NOMO-1 (cell line): ENCODE results near the gene ARRB2.
"Not testable (repeated sequence)": the region's sequence is repeated elsewhere in the genome, so short reads cannot be mapped to it uniquely, and the experiment has no call there.

Experiments
- DNase-seq, 2 experiments: peaks; one replicate each; lab custom pipeline; 2025; ENCODE audit not compliant: unreplicated experiment in 2 of 2; lab: John Stamatoyannopoulos, UW

The ARRB2 gene

DNA sequence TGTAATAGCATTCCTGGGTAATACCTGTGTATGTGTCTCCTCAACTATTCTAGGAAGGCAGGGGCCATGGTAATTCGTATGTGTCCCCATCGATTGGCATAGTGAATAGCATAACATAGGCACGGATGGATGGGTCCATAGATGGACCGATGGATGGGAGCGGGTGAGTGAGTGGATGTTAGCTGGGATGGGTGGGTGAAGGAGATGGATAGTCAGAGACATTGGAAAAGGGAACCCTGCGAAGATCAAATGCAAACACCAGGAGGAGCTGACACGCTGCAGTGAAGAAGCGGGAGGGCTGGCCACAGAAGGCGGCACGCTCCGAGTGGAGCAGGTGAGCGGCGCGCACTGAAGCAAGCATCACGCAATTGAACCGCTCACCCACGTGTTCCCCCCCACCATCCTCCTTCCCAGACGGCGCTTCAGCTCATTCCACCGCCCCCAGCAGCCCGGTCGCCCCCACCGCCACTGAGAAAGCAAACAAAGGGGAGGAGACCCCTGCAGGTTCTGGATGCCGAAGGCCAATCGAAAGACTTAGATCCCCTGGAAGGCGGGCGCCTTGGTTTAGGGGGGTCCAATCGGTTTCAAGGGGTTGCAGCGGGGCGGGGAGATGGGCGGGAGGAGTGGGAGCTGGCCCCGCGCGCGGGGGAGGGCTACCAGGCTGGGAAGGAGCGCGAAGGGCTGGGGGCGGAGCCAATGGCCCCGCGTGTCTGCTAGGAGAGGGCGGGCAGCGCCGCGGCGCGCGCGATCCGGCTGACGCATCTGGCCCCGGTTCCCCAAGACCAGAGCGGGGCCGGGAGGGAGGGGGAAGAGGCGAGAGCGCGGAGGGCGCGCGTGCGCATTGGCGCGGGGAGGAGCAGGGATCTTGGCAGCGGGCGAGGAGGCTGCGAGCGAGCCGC is at the start of gene ARRB2:
ARRB2 (plus strand) TSS at position 839 of the 899 bp plus-strand sequence. CDS start 90 bp downstream, outside the sequence.
- peak; percentile 95 for DNase-seq

GRCh38 chr17:4663711-4664110 is 46.7 kb upstream of the ARRB2 start:
- DNase-seq: no peak

GRCh38 chr17:4664230-4664629 is 46.2 kb upstream of the ARRB2 start:
- no peak for DNase-seq

- no peak for DNase-seq
Observed at GRCh38 chr17:4665027-4665426, 45.4 kb upstream of the ARRB2 start.

- no peak for DNase-seq
Observed at GRCh38 chr17:4666296-4666695, 44.1 kb upstream of the ARRB2 start.

GRCh38 chr17:4667166-4667565 is 43.3 kb upstream of the ARRB2 start:
- no peak for DNase-seq

DNA sequence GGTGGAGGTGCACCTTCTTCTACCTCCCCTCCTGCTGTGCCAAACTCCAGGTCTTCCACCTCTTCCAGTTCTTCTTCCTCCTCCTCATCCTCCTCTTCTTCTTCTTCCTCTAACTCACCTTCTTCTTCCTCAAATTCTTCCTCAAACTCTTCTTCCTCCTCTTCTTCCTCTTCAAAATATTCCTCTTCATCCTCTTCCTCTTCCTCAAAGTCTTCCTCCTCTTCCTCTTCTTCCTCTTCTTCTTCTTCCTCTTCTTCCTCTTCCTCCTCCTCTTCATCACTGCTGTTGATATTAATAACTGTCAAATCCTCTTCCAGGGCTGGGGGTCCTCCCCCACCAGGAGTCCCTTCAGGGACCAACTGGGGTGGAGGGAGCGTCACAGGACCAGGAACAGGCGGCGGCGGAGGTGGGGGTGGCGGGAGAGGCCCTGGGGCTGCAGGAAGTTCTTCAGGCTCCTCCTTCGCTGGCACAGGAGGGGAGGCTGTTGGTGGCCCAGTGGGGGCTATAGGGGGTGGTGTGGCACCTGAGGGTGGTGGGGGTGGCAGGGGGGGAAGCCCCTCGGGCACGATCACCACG is 38.3 kb upstream of the ARRB2 start:
- no peak for DNase-seq

DNA sequence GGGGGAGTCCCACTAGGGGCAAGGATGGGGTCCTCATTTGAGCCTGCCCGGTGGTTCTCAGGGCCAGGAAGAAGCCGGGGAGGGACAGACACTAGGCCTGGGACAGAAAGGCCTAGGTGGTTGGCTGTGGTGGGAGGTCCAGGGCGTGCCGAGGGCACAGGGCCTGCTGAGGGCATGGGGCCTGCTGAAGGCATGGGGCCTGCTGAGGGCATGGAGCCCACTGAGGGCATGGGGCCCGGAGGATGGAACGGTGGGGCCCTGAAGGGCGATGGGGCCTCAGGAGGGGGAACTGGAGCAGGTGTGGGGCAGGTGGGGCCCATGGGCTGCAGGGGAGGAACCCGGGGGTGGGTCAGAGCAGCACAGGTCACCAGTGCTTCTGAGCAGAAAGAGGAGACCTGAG is 37.7 kb upstream of the ARRB2 start:
- DNase-seq: no peak

DNA sequence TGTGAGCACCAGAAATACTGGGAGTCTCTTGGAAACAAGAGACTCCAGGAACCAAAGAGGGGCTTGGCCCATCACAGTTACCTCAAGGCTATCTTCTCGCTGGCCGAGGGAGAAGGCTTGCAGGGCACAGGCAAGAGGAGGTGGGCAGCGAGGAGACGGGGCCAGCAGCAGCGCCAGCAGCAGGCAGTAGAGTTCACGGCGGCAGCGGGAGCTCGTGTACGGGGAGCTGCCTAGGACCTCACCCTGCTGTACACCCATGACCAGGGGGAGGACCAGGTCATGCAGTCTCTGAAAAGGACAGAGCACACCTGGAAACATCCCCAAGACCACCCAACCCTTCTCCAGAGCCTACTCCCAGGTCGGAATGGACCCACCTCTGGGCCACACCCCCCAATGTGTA is 37.3 kb upstream of the ARRB2 start:
- no peak for DNase-seq

DNA sequence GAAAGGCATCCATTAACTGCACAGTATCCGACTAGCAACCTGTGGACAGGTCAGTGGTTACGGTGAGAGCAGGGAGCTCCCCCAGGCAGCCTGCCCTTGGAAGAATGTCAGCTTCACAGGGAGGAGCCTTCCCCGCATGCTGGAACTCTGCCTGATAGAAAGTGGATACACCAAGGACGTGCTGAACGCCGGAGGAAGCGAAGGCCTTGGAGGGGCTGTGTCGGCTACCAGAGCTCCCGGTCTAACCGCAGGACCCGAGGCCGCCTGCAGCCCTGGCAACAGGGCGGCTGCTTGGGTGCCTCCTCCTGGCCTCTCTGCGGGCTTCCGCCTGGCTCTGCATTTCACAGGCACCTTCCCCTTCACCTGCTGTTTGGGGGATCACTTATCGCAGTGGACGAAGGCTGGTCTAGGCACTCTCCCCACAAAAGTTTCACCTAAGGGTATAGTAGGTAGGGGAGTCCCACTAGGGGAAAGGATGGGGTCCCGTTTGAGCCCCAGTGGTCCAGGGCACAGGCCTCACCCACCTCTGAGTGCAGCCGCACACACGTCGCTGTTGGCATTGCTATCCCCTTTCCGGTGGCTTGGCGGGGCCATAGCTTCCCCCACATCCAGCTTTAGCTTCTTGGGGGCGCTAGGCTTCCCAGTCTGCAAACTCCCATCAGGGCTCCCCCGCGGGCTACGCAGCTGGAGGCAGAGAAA is 36.3 kb upstream of the ARRB2 start:
- DNase-seq: no peak

- no peak for DNase-seq
Observed at GRCh38 chr17:4674685-4674998, 35.8 kb upstream of the ARRB2 start.

- no peak for DNase-seq
Observed at GRCh38 chr17:4675791-4676190, 34.6 kb upstream of the ARRB2 start.

- no peak for DNase-seq
Observed at GRCh38 chr17:4676791-4677190, 33.6 kb upstream of the ARRB2 start.

DNA sequence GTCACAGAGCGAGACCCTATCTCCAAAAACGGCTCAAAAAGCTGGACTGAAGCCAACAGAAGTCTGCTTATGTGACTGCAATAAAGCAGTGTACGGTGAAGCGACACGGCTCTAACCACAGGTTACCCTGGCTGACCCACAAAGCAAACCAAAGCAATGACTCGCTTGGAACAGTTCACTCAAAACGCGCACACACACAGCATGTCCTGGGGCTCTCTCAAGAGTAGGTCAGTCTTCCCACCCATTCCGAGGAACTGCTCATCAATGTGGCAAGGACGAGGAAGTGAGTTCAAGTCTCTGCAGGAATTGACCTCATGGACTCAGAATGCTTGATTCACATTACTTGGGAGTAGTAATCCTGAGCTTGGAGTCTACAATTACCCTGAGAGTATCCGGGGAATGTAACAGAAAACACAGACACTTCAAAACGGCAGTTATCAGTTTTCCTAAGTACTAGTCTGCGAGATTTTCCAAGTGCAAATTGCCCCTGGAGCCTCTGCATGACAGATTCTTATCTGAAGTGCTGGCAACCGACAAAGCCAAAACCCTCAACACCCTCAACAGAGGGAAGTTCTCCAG is 31.9 kb upstream of the ARRB2 start:
- no peak for DNase-seq

GRCh38 chr17:4679658-4680057 is 30.8 kb upstream of the ARRB2 start:
- DNase-seq: no peak

DNA sequence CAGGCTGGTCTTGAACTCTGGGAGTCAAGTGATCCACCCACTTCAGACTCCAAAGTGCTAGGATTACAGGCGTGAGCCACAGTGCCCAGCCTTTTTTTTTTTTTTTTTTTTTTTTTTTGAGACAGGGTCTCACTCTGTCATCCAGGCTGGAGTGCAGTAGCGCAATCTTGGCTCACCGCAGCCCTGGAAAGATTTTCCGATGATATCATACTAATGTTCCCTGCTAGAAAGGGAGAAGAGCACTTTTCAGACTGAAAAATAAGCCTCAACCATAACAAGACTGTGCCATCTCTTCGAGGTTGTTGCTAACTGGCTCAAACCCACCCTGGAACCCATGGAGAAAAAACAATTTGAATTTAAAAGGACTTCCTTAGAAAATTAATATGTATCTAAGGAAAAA is 26.7 kb upstream of the ARRB2 start:
- not testable (repeated sequence) for DNase-seq

GRCh38 chr17:4689872-4690271 is 20.6 kb upstream of the ARRB2 start:
- not testable (repeated sequence) for DNase-seq

DNA sequence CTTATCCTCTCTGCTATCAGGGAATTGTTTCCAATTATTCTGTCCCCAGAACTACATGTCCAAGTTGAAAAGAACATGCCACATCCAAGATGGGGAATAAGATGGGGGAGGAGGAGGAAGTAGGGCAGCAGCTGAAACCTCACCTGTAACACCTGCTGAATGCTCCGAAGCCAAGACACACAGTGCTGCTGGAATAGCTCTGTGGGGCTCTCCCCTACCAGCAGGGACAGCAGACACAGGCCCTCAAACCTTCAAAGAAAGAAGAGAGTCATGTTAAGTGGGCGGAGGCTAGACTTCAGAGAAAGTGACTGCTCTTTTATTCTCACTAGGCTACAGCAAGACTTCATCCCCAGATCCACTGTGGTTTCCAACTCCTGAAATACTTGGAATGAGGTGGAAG is 19.7 kb upstream of the ARRB2 start:
- DNase-seq: no peak

- no peak for DNase-seq
Observed at GRCh38 chr17:4691686-4692085, 18.7 kb upstream of the ARRB2 start.

DNA sequence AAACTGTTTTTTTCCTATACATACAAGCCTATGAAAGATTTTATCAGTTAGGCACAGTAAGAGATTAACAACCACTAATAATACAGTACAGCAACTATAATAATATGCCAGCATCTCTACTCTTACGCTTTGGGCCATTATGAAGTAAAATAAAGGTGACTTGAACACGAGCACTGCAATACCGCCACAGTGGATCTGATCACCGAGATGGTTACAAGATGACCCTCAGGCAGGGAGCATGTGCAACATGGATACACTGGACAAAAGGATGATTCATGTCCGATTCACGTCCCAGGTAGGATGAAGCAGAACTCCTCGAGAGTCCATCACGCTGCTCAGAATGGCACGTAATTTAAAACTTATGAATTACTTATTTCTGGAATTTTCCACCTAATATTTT is 17.0 kb upstream of the ARRB2 start:
- DNase-seq: no peak

DNA sequence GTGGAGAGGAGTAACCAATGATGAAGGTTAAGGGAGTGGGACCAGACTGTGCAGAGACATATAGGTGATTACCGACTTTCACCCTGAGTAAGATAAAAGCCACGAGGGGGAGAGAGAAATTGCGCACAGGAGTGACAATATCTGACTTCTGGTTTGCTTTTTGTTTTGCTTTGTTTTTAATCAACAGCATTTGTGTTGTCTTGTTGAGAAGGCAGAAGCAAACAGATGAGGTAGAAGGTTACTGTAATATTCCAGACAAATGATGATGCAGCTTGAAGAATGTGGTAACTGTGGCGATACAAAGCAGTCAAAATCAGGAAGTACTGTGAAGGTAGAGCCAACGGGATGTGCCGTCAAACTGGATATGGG is 14.0 kb upstream of the ARRB2 start:
- peak; percentile 1 to 40 for DNase-seq
